WERI-Rb-1 (cell line): Measurements from ENCODE around the gene ANKRD60.

Source experiments
- DNase-seq: peaks from one replicate; pipeline ENCODE4 v3.0.0-alpha.2; 2020
- H3K27ac ChIP-seq: fragments of 250-450 bp; sonication (Bioruptor Pico); 2 replicates; pipeline ENCODE4 v1.5.1; 2020; ENCODE audit warnings: mild to moderate bottlenecking, moderate library complexity
- H3K27me3 ChIP-seq: fragments of 250-450 bp; sonication (Bioruptor Pico); 2 replicates; pipeline ENCODE4 v1.5.1; 2021; ENCODE audit warnings: mild to moderate bottlenecking, low read depth, moderate library complexity; ENCODE audit not compliant: insufficient read depth, severe bottlenecking
- H3K36me3 ChIP-seq: fragments of 250-450 bp; sonication (Bioruptor Pico); 2 replicates; pipeline ENCODE4 v1.5.1; 2020; ENCODE audit warnings: mild to moderate bottlenecking, moderate library complexity
- H3K4me3 ChIP-seq: 2 replicates; pipeline ENCODE4 v1.5.1; 2011; ENCODE audit warnings: low read depth, mild to moderate bottlenecking, control low read depth, low read length
- H3K9me3 ChIP-seq: fragments of 250-450 bp; sonication (Bioruptor Pico); 2 replicates; pipeline ENCODE4 v1.5.1; 2021; ENCODE audit warnings: mild to moderate bottlenecking, moderate library complexity; ENCODE audit not compliant: severe bottlenecking
- TF ChIP-seq, protein P1 (sequence below): IDR thresholded peaks from 2 replicates; pipeline ENCODE4 v1.5.1; 2011; ENCODE audit warnings: low read depth, mild to moderate bottlenecking, control low read depth, inconsistent platforms, low read length

The ANKRD60 gene

DNA sequence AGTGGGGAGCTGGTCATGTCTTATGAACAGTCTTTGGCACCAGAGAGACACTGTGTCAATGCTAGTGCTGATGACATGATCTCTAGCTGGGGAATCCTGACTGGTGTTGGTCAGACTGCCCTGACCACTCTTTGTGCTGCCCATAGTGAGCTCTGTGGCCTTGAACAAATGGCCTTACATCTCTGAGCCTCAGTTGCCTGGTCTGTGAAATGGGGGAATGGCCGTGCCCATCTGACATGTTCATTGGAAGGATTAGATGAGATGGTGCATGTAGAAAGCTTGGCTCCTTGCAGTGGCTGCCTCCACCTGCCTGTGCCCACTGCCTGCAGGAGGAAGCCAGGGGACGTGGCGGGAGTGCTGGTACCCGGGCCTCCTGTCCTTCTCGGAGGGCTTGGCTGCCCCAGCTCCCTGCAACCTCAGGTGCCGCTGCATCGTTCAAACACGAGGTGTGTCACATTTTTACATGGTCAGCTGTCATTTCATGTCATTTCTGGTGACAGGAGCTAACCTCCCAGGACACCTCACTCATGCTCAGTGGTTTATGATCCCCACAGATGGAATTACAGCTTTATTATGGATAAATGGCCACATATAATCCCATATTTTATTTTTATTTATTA, 45.8 kb downstream of the ANKRD60 start:
- Histone ChIP-seq H3K4me3 (no peak overlapping the region), H3K27ac (no peak overlapping the region), H3K9me3 (peaks cover 6% of the 10 kb centered on the region), H3K36me3 (no peaks in the 10 kb centered on the region), H3K27me3 (no peaks in the 10 kb centered on the region)
- no peak for DNase-seq
- TF ChIP-seq, protein P1, sequence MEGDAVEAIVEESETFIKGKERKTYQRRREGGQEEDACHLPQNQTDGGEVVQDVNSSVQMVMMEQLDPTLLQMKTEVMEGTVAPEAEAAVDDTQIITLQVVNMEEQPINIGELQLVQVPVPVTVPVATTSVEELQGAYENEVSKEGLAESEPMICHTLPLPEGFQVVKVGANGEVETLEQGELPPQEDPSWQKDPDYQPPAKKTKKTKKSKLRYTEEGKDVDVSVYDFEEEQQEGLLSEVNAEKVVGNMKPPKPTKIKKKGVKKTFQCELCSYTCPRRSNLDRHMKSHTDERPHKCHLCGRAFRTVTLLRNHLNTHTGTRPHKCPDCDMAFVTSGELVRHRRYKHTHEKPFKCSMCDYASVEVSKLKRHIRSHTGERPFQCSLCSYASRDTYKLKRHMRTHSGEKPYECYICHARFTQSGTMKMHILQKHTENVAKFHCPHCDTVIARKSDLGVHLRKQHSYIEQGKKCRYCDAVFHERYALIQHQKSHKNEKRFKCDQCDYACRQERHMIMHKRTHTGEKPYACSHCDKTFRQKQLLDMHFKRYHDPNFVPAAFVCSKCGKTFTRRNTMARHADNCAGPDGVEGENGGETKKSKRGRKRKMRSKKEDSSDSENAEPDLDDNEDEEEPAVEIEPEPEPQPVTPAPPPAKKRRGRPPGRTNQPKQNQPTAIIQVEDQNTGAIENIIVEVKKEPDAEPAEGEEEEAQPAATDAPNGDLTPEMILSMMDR, result no peak

DNA sequence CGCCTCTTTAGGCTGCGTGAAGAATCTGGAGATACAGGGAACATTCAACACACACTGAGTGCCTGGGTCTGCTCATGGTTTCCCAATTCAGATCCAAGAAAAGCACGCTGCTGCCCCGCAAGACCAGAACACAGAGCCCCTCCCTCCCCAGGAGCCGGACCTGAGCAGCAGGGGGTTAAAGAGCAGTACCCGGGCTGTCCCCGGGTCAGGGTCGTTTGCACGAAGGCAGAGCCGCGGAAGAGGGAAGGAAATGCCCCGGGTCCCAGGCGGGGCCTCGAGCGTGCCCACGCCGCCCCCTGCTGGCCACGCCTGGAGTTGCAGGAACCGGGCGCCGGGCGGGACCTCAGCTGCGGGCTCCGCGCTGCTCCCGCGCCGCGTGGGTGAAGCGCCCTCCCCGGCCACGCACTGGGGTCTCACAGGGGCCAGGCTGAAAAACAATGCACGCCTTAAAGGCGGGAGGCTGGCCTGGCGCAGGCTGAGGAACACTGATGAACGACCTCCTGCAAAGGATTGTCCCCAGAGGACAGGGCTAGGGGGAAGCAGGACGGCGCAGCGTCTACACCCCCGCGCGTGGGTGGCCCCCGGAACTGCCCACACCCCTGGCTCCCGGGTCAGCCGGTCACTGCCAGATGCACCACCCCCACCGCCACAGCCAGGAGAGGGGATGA, 48.9 kb downstream of the ANKRD60 start:
- Histone ChIP-seq H3K27ac (no peak overlapping the region), H3K4me3 (peak overlapping the region; percentile 39), H3K36me3 (no peaks in the 10 kb centered on the region), H3K27me3 (no peaks in the 10 kb centered on the region), H3K9me3 (peaks cover 6% of the 10 kb centered on the region)
- DNase-seq, result peak; percentile 62
- TF ChIP-seq, protein P1, result peak; percentile 92

DNA sequence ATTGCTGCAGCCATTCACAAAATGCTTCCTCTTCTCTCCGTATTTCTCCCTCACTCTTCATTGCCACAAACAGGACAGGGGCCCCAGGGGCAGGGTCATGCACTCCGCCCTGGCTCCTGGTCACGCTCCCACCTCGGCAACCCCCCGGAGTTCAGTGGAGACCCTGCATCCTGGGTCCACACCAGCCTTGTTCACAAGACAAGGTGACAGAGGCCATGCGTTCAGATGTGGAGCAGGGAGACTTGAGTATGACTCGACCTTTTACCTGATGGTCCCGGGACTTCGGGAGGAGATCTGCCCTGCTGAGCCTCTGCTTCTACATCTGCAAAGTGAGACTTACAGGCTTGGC, 49.4 kb downstream of the ANKRD60 start:
- Histone ChIP-seq H3K4me3 (peak overlapping the region; percentile 39), H3K27me3 (no peaks in the 10 kb centered on the region), H3K9me3 (peaks cover 4% of the 10 kb centered on the region), H3K36me3 (no peaks in the 10 kb centered on the region), H3K27ac (no peak overlapping the region)
- no peak for DNase-seq
- TF ChIP-seq, protein P1, result no peak

DNA sequence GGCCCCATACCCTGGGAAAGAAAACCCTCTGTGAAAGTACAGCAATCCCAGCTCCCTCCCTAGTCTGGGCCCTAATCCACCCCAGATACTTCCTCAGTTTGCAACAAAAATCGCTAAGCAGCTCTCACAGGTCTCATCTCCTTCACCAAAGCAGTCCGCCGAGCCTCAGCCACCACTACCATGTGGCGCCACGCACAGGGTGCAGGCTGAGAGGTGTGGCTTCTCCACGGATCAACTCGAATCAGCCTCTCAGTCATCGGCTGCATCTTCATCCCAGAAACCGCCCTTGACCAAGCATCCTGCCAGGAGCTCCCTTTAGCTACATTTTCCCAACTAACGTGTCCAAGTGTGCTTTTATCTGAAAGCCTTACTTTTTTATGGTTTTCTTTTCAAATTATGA, 50.7 kb downstream of the ANKRD60 start:
- H3K36me3 ChIP-seq, result no peaks in the 10 kb centered on the region
- H3K4me3 ChIP-seq, result no peak overlapping the region
- no peaks in the 10 kb centered on the region for H3K9me3 ChIP-seq
- no peaks in the 10 kb centered on the region for H3K27me3 ChIP-seq
- TF ChIP-seq, protein P1, result no peak
- H3K27ac ChIP-seq, result no peak overlapping the region
- no peak for DNase-seq

DNA sequence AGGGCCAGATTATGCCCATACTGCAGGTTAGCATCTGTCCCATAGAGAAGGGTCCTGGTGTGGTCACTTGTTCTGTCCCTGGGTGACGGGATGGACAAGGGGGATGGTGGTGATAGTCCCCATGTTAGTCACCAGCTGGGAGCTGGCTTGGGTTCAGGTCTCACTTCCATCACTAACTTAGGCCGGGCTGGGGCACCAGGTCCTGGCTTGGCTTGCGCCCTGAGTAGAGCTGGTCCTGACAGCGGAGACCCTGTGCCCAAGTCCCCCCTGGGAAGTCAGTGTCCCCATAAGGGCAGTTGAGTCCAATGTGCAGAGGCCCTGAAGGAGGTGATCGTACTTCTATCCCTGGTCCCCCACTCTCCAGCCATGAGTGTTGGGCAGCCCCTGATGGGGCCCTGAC, 52.6 kb downstream of the ANKRD60 start:
- TF ChIP-seq, protein P1, result no peak

DNA sequence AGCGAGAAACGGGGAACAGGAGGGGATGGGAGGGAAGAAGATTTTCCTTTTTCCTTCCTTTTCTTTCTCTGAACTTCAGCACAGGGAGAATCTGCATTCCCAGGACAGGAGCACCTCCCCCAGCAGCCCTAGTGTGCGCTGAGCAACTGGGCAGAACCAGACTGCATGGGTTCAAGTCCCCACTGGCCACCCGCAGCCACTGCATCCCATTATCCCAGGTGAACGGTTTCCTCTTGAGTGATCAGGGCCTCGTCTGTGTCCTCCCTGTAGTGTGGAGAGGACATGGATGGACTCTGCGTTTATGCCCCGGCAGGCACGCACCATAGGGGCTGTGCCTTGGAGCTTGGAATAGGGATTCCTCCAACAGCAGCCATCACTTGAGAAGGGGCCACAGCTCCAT, 53.0 kb downstream of the ANKRD60 start:
- Histone ChIP-seq H3K27ac (no peak overlapping the region), H3K36me3 (no peaks in the 10 kb centered on the region), H3K27me3 (no peaks in the 10 kb centered on the region), H3K4me3 (no peak overlapping the region), H3K9me3 (no peaks in the 10 kb centered on the region)
- TF ChIP-seq, protein P1, result no peak
- no peak for DNase-seq

More for the DNA sequence above, 52.6 kb downstream of the ANKRD60 start:
- Histone ChIP-seq H3K4me3 (no peak overlapping the region), H3K27ac (no peak overlapping the region), H3K9me3 (no peaks in the 10 kb centered on the region), H3K27me3 (no peaks in the 10 kb centered on the region), H3K36me3 (no peaks in the 10 kb centered on the region)
- no peak for DNase-seq
